SK-N-MC (cell line): Measurements from ENCODE around the gene PCSK2.

ENCODE experiments used
- DNase-seq: peaks from one replicate; pipeline ENCODE4 v3.0.0-alpha.2; 2011; ENCODE audit warnings: low read depth, low spot score
- H3K27ac ChIP-seq: fragments of 200-600 bp; sonication (generic); 2 replicates; pipeline ENCODE4 v1.5.1; 2016; ENCODE audit warnings: mixed run types
- H3K36me3 ChIP-seq: fragments of 200-600 bp; sonication (generic); 2 replicates; pipeline ENCODE4 v1.6.1; 2017; ENCODE audit warnings: antibody characterized with exemption, low read length, mixed read lengths; ENCODE audit not compliant: insufficient read depth
- H3K4me3 ChIP-seq: fragments of 200-600 bp; sonication (generic); 2 replicates; pipeline ENCODE4 v1.5.1; 2016
- H3K9ac ChIP-seq: fragments of 200-600 bp; sonication (generic); 2 replicates; pipeline ENCODE4 v1.8.0; 2017; ENCODE audit warnings: mixed run types, mixed read lengths; ENCODE audit not compliant: insufficient read length
- H3K9me3 ChIP-seq: fragments of 200-600 bp; sonication (generic); 2 replicates; pipeline ENCODE4 v1.6.1; 2017; ENCODE audit warnings: low read depth, mild to moderate bottlenecking, antibody characterized with exemption, low read length, moderate library complexity, mixed read lengths
- EZH2 ChIP-seq: fragments of 200-600 bp; sonication (generic); IDR thresholded peaks from one replicate; pipeline ENCODE4 v1.6.1; 2017; ENCODE audit warnings: antibody characterized with exemption
- FOXP2 ChIP-seq: optimal IDR thresholded peaks from 2 replicates; pipeline ENCODE3; 2011; ENCODE audit warnings: mild to moderate bottlenecking, moderate library complexity; ENCODE audit not compliant: insufficient read depth; ENCODE audit errors: extremely low read length, control extremely low read depth
- POLR2AphosphoS5 ChIP-seq: IDR thresholded peaks from 2 replicates; pipeline ENCODE4 v1.6.1; 2012; ENCODE audit warnings: mild to moderate bottlenecking, low read depth, low read length, borderline replicate concordance

Gene PCSK2

GRCh38 chr20:17315407-17316231, 88.8 kb downstream of the PCSK2 start:
- no peak for DNase-seq
- Histone ChIP-seq H3K9ac (peak overlapping the region; percentile 14), H3K4me3 (peak overlapping the region; percentile 54), H3K27ac (peak overlapping the region; percentile 95), H3K36me3 (no peaks in the 10 kb centered on the region), H3K9me3 (no peaks in the 10 kb centered on the region)
- TF ChIP-seq POLR2AphosphoS5 (no peak), EZH2 (no peak), FOXP2 (no peak)

- Histone ChIP-seq H3K9ac (peak overlapping the region; percentile 14), H3K9me3 (no peaks in the 10 kb centered on the region), H3K4me3 (peak overlapping the region; percentile 54), H3K36me3 (no peaks in the 10 kb centered on the region), H3K27ac (peak overlapping the region; percentile 95)
- TF ChIP-seq FOXP2 (no peak), EZH2 (no peak), POLR2AphosphoS5 (no peak)
- DNase-seq: peak; percentile 71
Measured at GRCh38 chr20:17316316-17317038, 89.6 kb downstream of the PCSK2 start.

DNA sequence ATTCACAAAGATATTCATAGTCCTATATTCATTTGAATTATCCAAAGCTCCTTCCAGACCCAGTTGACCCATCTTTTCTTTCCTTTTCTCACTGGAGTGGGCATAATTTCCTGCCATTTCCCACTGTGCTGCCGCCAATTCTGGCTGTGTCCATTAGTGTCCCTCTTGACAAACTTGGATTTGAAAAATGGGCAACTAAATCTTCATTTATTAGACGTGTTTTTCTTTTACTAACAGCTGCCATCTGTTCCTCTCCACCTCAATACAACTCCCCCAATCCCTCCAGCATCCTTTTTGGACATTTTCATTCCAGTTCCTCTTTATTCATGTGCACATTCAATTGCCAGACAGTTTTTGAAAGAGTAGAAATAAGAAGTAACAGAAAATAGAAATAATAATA, 90.5 kb downstream of the PCSK2 start:
- no peaks in the 10 kb centered on the region for H3K9me3 ChIP-seq
- H3K4me3 ChIP-seq: no peak overlapping the region; the same call in 1 of the 2 replicates
- H3K9ac ChIP-seq: no peak overlapping the region
- no peak for DNase-seq
- TF ChIP-seq FOXP2 (no peak), POLR2AphosphoS5 (no peak), EZH2 (no peak)
- H3K36me3 ChIP-seq: no peaks in the 10 kb centered on the region
- peak overlapping the region; percentile 95 for H3K27ac ChIP-seq

DNA sequence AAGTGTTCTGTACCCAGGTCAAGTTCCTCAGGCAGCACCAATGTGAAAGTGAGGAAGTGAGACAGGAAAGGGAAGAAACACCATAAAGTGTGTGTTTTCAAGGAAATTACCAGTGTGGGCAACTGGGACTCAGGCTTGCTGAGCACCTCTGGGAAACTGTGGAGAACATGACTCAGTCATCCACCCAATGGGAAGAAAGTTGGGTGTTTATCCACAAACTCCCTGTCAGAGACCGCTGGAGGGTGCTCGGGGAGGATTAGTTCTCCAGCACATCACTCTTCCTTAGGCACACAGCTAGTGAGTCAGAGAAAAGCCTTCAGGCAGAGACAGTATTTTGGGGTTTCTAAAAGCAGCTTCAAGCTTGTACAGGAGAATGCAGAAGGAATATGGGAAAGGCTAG, 93.6 kb downstream of the PCSK2 start:
- DNase-seq: no peak
- no peak overlapping the region for H3K4me3 ChIP-seq
- TF ChIP-seq EZH2 (no peak), FOXP2 (no peak), POLR2AphosphoS5 (no peak)
- H3K36me3 ChIP-seq: no peaks in the 10 kb centered on the region
- no peaks in the 10 kb centered on the region for H3K9me3 ChIP-seq
- no peak overlapping the region for H3K9ac ChIP-seq
- H3K27ac ChIP-seq: peak overlapping the region; percentile 63; the same call in 1 of the 2 replicates

GRCh38 chr20:17326096-17326495, 99.3 kb downstream of the PCSK2 start:
- no peak overlapping the region for H3K4me3 ChIP-seq
- TF ChIP-seq EZH2 (no peak), POLR2AphosphoS5 (no peak), FOXP2 (no peak)
- no peaks in the 10 kb centered on the region for H3K36me3 ChIP-seq
- no peaks in the 10 kb centered on the region for H3K9me3 ChIP-seq
- no peak overlapping the region for H3K27ac ChIP-seq
- DNase-seq: no peak
- no peak overlapping the region for H3K9ac ChIP-seq

- no peaks in the 10 kb centered on the region for H3K36me3 ChIP-seq
- H3K4me3 ChIP-seq: no peak overlapping the region
- no peak for DNase-seq
- H3K9ac ChIP-seq: no peak overlapping the region
- H3K9me3 ChIP-seq: no peaks in the 10 kb centered on the region
- no peak for TF ChIP-seq POLR2AphosphoS5
- no peak for TF ChIP-seq EZH2
- no peak for TF ChIP-seq FOXP2
- peak overlapping the region; percentile 29; the same call in 1 of the 2 replicates for H3K27ac ChIP-seq
Measured at GRCh38 chr20:17327185-17328148, 100.6 kb downstream of the PCSK2 start.

- Histone ChIP-seq H3K36me3 (no peaks in the 10 kb centered on the region), H3K27ac (peak overlapping the region; percentile 82), H3K9me3 (no peaks in the 10 kb centered on the region), H3K9ac (no peak overlapping the region), H3K4me3 (peak overlapping the region; percentile 51)
- DNase-seq: peak; percentile 76
- TF ChIP-seq FOXP2: no peak
- TF ChIP-seq POLR2AphosphoS5: no peak
- no peak for TF ChIP-seq EZH2
Measured at GRCh38 chr20:17334932-17335331, 108.1 kb downstream of the PCSK2 start.
